HG03378 (cell line): ENCODE measurements around the gene SLC27A1.
"Not testable (repeated sequence)": the region's sequence is repeated elsewhere in the genome, so short reads cannot be mapped to it uniquely, and the experiment has no call there.

ENCODE experiments used
- ATAC-seq: cut with Tn5 transposase; IDR thresholded peaks from one replicate; pipeline ENCODE4 v1.9.1; 2021; ENCODE audit warnings: mild to moderate bottlenecking, moderate library complexity; ENCODE audit not compliant: unreplicated experiment

Gene SLC27A1

GRCh38 chr19:17510220-17510993 lies 40.1 kb downstream of the SLC27A1 start:
- no peak for ATAC-seq

GRCh38 chr19:17511724-17512573 lies 41.6 kb downstream of the SLC27A1 start:
- peak; percentile 53 for ATAC-seq

DNA sequence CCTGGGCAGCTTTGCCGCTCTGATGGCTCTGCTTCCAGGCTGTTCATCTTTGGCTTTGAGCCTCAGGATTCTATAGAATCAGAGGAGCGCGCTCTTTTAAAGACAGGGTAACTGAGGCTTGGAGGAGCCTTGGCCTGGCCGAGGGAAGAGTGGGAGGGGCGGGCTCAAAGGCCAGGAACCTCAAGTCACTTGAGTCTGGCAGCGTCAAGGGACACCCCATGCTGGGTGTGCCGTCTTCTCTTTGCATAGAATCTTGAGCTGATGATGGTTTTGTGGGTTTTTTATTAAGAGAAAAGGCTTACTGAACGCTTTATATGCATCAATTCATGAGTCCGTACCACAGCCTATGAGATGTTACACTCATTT lies 42.2 kb downstream of the SLC27A1 start:
- no peak for ATAC-seq

- ATAC-seq, result no peak
Observed at GRCh38 chr19:17515408-17516149, 45.3 kb downstream of the SLC27A1 start.

DNA sequence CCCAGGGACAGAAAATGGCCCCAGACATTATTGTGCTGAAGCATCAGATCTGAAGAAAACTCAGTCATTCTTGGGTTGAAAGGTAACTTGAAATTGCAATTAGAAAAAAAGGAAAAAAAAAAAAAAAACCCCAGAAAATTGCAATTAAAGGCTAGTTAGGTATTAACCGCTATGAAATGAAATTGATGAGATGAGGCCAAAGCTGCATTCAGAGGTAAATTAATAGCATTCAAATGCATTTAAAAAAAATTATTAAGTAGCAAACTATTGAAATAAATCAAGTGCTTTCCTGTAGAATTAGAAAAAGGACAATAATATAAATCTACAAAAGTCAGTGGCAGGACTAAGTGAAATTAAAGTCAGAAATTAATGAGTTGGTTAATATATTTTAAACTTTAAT lies 47.6 kb downstream of the SLC27A1 start:
- no peak for ATAC-seq

- ATAC-seq, result not testable (repeated sequence)
Observed at GRCh38 chr19:17518654-17519053, 48.3 kb downstream of the SLC27A1 start.

GRCh38 chr19:17519967-17520366 lies 49.6 kb downstream of the SLC27A1 start:
- no peak for ATAC-seq

- no peak for ATAC-seq
Observed at GRCh38 chr19:17520865-17521264, 50.5 kb downstream of the SLC27A1 start.

DNA sequence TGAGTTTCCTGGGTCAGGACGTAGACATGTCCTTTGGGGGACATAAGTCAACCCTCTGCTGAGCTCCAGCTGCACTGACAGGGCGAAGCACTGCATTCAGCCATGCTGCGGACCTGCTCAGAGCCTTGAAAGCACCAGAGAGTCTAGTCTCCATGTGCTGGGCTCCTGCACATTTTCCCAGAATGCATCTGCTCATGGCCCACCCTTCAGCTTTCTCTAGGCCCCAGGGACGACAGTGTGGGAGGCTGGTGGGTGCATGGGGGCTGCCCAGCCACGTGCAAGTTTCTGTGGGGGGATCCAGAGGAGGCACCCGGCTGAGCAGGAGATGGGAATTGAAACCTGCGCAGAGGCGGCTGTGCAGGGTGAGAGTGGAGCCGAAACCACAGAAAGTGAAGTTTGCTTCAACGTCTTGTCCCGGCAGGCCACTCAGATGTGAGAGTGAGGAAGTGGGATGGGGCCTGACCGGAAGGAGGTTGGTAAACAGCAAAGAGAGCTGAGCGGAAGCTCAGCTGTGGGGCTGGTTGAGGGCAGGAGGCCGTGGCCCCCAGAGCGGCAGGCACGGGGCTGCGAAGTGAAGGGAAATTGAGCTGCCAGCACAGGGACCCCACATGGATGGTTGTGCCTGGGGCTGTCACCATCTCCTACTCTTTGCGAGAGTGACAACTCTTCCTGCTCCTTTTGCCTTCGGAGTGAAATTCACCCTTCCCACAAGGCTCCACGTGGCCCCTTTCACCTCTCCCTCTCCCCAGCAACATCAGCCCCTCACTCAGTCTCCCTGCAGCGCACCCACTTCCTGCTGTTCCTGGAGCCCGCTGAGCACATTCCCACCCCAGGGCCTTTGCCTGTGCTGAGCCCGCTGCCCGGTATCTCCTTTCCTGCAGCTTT lies 52.9 kb downstream of the SLC27A1 start:
- ATAC-seq, result peak; percentile 68

DNA sequence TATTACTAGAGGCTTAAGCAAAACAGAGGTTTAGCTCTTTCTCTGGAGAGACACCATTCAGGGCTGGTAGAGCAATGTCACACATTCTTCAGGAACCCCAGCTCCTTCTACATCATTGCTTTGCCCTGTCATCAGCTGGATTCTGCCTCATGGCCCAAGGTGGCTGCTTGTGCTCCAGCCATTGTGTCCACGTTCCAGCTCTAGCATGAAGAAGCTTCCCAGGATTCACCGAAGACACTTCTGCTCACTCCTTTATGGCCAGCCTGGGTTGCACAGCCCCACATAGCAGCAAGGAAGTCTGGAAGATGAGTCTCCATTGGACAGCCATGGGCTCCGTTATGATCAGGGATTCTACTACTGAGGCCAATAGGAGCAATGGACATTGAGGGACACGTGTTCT lies 54.3 kb downstream of the SLC27A1 start:
- ATAC-seq, result no peak

- ATAC-seq, result no peak
Observed at GRCh38 chr19:17525141-17525540, 54.8 kb downstream of the SLC27A1 start.

GRCh38 chr19:17526922-17527321 lies 56.6 kb downstream of the SLC27A1 start:
- ATAC-seq, result no peak

- no peak for ATAC-seq
Observed at GRCh38 chr19:17527326-17527725, 57.0 kb downstream of the SLC27A1 start.

- no peak for ATAC-seq
Observed at GRCh38 chr19:17528610-17529009, 58.3 kb downstream of the SLC27A1 start.

- ATAC-seq, result no peak
Observed at GRCh38 chr19:17529239-17530158, 59.2 kb downstream of the SLC27A1 start.

DNA sequence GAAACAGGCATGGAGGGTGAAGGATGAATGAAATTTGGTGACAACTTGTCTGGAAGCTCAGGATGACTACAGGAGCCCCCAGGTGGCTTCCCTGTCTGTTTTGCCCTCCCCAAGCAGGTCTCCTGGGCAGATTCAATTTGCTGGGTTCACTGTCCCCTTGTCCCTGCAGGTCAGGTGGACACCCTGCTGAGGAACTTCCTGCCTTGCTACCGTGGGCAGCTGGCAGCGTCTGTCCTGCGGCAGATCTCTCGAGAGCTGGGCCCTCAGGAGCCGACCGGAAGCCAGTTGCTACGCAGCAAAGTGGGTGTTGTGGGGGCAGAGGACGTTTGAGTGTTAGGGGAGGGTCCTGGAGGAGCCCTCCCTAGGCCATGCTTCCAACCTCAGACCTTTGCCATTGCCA lies 60.3 kb downstream of the SLC27A1 start:
- no peak for ATAC-seq

- no peak for ATAC-seq
Observed at GRCh38 chr19:17532116-17532515, 61.8 kb downstream of the SLC27A1 start.

- no peak for ATAC-seq
Observed at GRCh38 chr19:17532557-17532956, 62.2 kb downstream of the SLC27A1 start.

GRCh38 chr19:17534767-17535166 lies 64.4 kb downstream of the SLC27A1 start:
- no peak for ATAC-seq
